NCI-H128 (cell line): ENCODE data around the gene ERG.

Source experiments
- DNase-seq: peaks from one replicate; lab custom pipeline; 2025; ENCODE audit not compliant: unreplicated experiment; lab: John Stamatoyannopoulos, UW

Gene ERG

DNA sequence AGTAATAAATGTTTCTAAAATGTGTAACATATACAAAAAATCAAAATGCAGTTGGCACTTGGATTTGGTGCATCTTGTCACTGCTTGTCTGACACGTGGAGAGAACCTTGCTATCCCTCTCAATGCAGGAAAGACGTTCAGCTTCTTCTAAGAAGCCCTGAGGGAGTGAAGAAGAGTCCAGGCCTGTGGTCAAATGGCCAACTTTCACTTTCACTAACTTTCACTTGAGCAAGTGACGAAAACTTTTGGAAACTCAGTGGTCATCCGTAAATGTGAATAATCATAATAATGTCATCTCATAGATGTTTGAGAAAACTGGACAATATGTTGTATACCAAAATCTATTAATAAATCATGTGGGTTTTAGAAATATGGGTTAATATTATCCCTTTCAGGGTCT, 61.9 kb downstream of the ERG start:
- no peak for DNase-seq

DNA sequence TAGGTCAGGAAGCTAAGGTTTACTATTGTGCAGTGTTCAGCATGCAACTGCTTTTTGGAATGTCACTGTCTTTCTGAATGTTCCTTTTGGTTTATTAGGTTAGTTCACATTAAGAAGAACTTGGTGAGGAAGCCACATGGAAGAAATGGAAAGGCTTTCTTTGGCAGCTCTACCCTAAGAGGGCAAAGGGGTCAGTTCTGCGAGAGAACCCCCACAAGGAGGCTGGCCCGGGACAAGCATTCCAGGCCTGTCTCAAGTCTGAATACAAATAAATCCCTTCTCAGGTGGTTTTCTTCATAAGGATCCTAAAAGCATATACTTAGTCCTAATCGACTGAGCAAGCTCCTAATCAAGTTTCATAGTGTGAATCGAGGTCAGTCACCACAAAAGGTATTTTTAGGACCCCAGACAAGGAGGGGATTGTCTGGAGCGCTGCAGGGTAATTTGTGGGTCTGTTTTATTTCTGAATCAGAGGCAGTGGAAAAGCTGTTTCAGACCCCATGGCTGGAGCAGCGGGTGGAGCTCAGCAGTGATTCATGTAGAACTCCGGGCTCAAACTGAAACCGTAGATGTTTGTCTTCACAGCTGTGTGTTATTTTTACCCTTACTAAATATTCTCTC, 63.3 kb downstream of the ERG start:
- no peak for DNase-seq

DNA sequence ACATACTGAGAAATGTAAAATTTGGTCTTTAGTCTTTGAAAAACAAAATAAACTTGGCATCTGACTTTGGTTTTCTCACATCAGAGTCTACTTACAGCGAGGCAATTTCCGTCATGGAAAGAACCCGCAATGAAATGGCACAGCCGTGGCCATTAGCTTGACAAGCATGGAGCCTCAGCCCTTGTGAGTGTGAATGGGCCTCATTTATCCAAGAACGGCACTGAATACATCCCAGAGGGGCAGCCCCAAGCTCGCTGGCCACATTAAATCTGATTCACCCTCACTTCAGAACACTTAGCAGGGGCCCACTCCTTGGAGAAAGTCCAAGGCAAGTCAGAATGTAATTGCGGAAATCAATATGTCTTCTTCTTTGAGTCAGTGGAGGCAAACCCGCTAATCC, 64.8 kb downstream of the ERG start:
- DNase-seq = no peak

DNA sequence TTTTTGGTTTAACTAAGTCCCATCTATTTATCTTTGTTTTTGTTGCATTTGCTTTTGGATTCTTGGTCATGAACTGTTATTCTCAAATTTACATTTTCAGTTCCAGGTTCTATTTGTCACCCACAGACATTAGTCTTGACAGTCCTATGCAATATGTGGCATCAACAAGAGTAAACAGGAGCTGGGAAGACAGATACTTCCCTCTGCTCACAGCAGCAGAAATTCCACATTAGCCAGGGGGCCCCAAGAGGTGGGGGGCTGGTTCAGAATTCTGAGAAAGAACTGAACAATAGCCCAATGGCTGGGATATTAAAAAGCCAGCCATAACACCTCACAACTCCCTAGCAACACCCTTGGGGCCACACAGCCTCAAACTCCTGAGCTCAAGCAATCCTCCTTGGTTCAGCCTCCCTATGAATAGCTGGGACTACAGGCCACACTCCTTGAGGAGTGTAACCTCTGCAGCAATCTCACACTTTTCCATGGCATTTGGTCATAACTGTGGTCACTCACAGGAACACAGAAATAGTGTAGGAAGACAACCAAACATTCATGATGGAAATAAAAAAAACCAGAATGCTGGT, 67.8 kb downstream of the ERG start:
- DNase-seq = no peak

- DNase-seq = no peak
Measured at GRCh38 chr21:38429011-38429410, 69.3 kb downstream of the ERG start.

GRCh38 chr21:38428211-38428610, 70.1 kb downstream of the ERG start:
- DNase-seq = no peak

DNA sequence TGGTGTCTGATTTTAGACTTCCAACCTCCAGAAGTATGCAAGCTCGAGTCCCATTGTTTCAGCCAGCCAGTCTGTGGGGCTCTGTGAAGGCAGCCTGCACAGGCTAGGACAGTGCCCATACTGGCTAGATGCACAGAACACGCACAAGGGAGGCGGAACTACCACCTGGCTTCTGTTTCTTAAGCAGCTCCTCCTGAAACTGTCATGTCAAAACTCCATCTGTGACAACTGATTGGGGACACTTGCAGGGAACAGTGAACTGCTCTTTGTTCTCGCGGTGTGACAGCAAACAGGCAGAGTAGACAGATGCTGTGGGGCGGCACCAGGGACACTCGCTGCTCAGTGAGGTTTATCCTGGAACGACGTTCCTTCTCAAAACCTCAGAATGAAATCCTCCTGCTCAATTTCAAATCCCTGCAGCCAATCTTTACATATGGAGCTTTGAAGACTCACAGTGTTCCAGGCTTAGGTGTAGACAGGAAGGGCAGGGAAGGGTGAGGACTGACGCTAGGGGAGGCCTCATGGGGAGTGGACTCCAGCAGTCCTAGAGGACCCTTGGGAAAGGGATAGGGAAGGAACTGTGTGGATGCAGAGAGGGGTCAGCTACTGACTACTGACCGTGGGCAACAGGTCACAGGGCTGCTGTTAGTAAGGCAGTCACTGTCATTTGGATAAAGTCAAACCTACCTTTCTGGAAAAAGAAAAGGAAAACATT, 73.8 kb downstream of the ERG start:
- DNase-seq = no peak

DNA sequence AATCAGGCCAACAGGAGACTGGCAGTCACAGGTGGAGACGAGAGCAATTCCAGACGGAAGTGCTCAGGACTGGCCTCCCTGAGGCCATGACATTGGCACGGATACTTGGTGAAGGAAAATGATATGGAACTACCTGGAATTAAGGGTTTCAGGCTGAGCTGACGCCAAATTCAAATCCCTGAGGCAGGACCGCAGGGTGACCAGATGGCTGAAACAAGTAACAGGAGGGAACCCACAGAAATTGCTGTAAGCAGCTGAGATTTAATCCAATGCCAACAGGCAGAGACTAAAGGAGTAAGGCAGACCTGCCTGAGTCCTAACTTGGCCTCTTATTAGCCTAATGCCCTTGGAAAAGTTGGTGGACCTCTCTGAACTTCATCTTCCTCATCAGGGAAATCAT, 76.2 kb downstream of the ERG start:
- no peak for DNase-seq

- no peak for DNase-seq
Measured at GRCh38 chr21:38420140-38420539, 78.1 kb downstream of the ERG start.

DNA sequence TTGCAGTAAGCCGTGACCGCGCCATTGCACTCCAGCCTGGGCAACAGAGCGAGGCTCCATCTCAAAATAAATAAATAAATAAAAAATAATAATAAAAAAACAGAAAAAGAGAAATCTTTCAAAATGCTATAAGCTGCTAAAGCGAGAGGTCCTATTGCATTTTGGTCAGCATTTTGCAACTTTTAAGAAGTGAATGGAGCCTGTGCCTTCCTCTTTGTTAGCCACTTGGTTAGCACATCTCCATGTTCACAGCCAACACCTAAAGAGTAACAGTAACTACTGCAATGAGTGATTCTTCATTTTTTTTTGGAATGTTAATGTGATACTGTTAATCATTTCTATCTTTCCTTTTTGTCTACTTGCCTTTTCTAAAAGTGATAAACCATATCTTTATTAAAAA, 80.6 kb downstream of the ERG start:
- DNase-seq = no peak

DNA sequence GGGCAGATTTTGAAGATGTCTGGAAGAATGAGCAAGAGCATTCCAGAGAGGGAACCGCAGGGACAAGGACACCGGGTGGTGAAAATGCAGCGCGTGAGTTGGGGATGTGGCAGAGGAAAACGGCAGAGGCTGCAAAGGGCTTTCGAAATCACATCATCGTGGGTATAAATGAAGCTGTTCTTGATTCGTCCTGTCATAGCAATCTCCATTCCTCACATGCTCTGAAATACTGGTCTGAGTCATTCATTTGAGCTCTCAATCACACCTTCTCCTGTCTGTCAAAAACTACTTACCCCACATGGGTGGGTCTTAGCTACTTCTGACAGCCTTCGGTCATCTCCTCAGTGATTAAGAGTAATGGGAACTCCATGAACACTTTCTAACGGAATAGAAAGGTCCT, 81.5 kb downstream of the ERG start:
- DNase-seq = no peak

DNA sequence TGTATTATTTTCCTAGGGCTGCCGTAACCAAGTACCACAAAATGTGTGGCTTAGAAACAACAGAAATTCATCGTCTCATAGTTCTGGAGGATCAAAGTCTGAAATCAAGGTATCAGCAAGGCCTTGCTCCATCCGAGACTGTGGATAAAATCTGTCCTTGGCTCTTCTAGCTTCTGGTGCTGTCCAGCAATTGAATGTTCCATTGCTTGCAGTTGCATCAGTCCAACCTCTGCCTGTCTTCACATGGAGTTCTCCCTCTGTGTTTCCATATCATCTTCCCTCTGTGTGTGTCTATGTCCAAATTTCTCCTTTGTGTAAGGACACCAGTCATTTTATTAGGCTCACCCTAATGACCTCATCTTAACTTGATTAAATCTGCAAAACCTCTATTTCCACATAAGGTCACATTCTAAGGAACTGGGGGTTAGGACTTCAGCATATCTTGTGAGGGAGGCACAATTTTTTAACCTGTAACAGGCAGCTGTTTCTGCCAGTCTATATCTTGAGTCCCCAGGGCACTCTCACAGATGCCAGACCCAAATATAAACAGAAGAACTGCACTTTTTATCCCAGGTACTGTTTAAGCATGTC, 84.2 kb downstream of the ERG start:
- DNase-seq = no peak

DNA sequence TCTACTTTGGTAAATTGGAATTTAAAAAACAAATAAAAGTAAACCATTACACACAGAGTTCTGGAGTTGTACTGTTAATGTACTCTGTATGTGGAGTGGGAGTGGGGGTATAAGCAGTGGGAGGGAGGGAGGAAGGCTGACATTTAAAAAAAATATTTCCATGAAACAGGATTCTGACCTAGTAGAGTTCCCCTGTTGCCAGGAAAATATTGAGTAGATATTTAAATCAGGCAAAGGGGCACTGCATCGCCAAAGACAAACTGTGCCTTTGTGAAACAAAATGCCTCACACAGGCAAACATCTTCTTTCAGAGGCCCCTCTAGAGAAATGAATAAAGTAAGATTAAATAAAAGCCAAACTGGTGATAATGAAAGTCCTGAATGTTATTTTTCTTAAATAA, 87.8 kb downstream of the ERG start:
- DNase-seq = no peak

DNA sequence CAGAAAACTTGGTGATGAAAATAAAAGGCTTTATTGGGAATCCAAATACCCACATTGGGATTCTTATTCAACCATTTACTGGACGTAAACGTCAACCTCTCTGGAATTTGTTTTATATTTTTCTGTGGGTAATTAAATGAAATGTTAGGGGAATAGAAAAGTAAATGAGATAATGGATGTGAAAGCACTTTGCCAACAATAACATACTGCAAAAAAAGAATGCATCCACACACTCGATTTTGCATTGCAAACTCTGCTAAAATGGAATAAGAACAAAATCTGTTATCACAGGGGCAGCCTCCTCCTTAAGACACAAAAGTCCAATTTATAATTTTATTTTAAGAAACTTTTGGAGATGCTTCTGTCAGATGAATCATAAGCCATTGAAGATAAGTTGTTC, 88.4 kb downstream of the ERG start:
- DNase-seq = no peak

- no peak for DNase-seq
Measured at GRCh38 chr21:38404177-38404576, 94.1 kb downstream of the ERG start.

DNA sequence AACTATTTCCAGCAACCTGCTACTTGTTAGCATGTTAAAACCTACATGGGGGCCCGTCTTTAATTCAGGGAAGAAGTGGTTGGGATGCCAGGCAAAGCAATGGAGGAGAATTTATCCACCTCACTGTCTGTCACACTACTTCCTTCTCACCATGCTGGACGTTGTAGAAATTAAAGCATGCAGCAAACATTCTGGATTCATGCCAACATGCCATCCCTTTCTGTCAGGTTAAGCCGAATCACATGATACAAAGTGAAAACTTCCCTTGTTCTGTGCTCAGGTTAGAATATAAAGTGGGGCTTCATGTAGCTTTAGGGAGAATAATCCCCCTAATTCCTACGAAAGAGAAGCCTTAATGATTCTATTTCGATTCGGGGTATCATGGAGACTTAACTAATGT, 95.5 kb downstream of the ERG start:
- no peak for DNase-seq

GRCh38 chr21:38402291-38402690, 96.0 kb downstream of the ERG start:
- no peak for DNase-seq

GRCh38 chr21:38401191-38401926, 96.9 kb downstream of the ERG start:
- no peak for DNase-seq

GRCh38 chr21:38400195-38400919, 97.9 kb downstream of the ERG start:
- DNase-seq = no peak

DNA sequence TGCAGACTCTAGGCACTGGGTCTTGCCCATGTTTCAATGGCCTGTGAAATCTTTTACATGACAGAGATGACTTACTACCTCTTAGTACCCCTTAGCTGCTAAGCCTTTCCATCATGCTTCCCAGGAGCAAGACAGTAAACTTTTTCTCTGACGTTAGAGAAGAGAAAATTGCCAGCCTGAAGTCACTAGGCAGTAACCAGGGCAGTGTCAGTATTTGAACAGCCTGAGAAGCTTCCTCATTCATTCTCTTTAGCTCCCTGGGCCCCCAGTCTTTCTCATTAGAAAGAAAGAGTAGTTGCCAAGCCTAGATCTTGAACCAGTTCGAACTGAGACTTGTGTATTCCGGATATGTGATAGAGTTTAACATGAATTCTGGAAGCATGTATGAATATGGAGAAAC, 99.2 kb downstream of the ERG start:
- DNase-seq = no peak

DNA sequence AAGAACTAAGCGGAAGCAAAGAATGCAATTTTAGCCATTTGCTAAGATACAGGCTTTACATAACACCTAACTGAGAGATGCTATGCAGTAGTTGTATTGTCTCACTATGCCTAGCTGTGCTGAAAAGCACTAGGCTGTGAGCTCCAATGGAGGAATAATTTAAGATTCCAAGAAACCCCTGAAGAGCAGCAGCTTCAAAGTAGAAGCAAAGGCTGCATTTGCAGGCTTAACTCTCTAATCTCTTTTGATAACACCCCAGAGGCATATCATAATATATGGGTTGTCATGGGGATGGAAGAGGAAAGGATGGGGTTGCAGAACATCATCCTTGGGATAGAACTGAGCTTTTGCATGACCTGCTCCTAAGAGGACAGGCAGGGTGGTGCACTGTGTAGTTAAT, 102.0 kb downstream of the ERG start:
- DNase-seq = no peak
